Fibroblast of lung (primary cell): ENCODE measurements around the gene AKAP10. TPM values are rescaled to one million over a fixed set of nuclear protein-coding genes. Genes with fewer than 3 reads are reported as not detected.

Source experiments
- DNase-seq, 2 donors: peaks; one replicate each; pipeline versions ENCODE4 v3.0.0 to v3.0.0-alpha.2; 2010; ENCODE audit warnings: low read depth in 2 of 2
- H2AFZ ChIP-seq: 2 replicates; pipeline ENCODE4 v1.5.1; 2012; ENCODE audit warnings: low read length, control low read depth, inconsistent platforms
- H3K27ac ChIP-seq: 2 replicates; pipeline ENCODE4 v1.5.1; 2011; ENCODE audit warnings: low read length, control low read depth; ENCODE audit not compliant: insufficient read depth
- H3K27me3 ChIP-seq: 2 replicates; pipeline ENCODE4 v1.5.1; 2011; ENCODE audit warnings: mild to moderate bottlenecking, low read length; ENCODE audit not compliant: control insufficient read depth, insufficient read depth
- H3K36me3 ChIP-seq: 2 replicates; pipeline ENCODE4 v1.5.1; 2011; ENCODE audit warnings: low read length; ENCODE audit not compliant: control insufficient read depth, insufficient read depth
- H3K4me1 ChIP-seq: 2 replicates; pipeline ENCODE4 v1.5.1; 2011; ENCODE audit warnings: low read length; ENCODE audit not compliant: control insufficient read depth, insufficient read depth; ENCODE audit errors: extremely low read depth
- H3K4me2 ChIP-seq: 2 replicates; pipeline ENCODE4 v1.5.1; 2011; ENCODE audit warnings: low read length, control low read depth; ENCODE audit not compliant: insufficient read depth; ENCODE audit errors: extremely low read depth
- H3K4me3 ChIP-seq, 4 experiments: fragments of 200-600 bp in 1 of 4; sonication (generic) in 1 of 4; replicated peaks in 1 of 4; 2 replicates each; pipeline ENCODE4 v1.5.1; 2011 to 2016; ENCODE audit warnings: low read length in 4 of 4, low read depth in 3 of 4, mild to moderate bottlenecking in 3 of 4, control low read depth in 2 of 4, inconsistent platforms in 1 of 4, mixed read lengths in 1 of 4; ENCODE audit not compliant: insufficient read depth in 1 of 4; ENCODE audit errors: control extremely low read depth in 1 of 4
- H3K79me2 ChIP-seq: 2 replicates; pipeline ENCODE4 v1.5.1; 2012; ENCODE audit warnings: mild to moderate bottlenecking, low read length, inconsistent platforms; ENCODE audit not compliant: control insufficient read depth, insufficient read depth
- H3K9ac ChIP-seq: 2 replicates; pipeline ENCODE4 v1.5.1; 2011; ENCODE audit warnings: mild to moderate bottlenecking, low read length, control low read depth; ENCODE audit not compliant: insufficient read depth
- H3K9me3 ChIP-seq: 2 replicates; pipeline ENCODE4 v1.5.1; 2012; ENCODE audit warnings: low read depth, low read length; ENCODE audit not compliant: control insufficient read depth, insufficient read depth
- H4K20me1 ChIP-seq: 2 replicates; pipeline ENCODE4 v1.5.1; 2011; ENCODE audit warnings: low read length; ENCODE audit not compliant: control insufficient read depth, insufficient read depth; ENCODE audit errors: extremely low read depth
- CTCF ChIP-seq, 2 donors: IDR thresholded peaks in 1 of 2; conservative IDR thresholded peaks in 1 of 2; 1 replicate in 1 of 2; 2 replicates in 1 of 2; pipeline ENCODE4 v1.5.1; 2011 to 2012; ENCODE audit warnings: low read length in 2 of 2, control low read depth in 1 of 2, inconsistent platforms in 1 of 2, low read depth in 1 of 2, mild to moderate bottlenecking in 1 of 2
- EZH2 ChIP-seq: IDR thresholded peaks from 2 replicates; pipeline ENCODE4 v1.5.1; 2012; ENCODE audit warnings: low read length, control low read depth, mild to moderate bottlenecking; ENCODE audit errors: missing control alignments
- polyA plus RNA-seq, 2 donors: library from polyadenylated mRNA; depleted of rRNA in 1 of 2; stranded (reverse) in 1 of 2; unstranded in 1 of 2; fragments of >200 nt; gene quantifications; 2 replicates each; pipeline ENCODE4 v1.2.1, GENCODE V29; 2011 to 2012; ENCODE audit warnings: missing spikeins in 1 of 2
- total RNA-seq: library from RNA; depleted of rRNA; stranded (reverse); fragments of >200 nt; gene quantifications from 2 replicates; pipeline ENCODE4 v1.2.1, GENCODE V29; 2014

AKAP10 gene
- total and polyA plus RNA-seq, 2 donors (not counting 1 experiment from before 2014, with no cell fraction given) = 19.0 to 29.2 TPM

DNA sequence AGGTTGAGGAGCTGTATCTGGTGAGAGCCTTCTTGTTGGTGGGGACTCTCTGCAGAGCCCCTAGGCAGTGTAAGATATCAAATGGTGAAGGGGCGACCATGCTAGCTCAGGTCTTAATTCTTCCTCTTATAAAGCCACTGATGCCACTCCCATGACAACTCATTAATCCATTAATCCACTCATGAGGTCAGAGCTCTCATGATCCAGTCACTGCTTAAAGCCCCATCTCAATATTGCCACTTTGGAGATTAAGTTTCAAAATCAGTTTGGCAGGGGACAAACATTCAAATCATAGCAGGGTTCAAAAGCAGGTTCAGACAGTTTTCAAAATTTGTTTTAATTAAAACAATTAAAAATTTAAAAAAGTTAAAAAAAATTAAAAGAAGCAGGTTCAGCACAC is 18.5 kb upstream of the AKAP10 start:
- Histone ChIP-seq H3K36me3 (no peaks in the 10 kb centered on the region), H4K20me1 (no peaks in the 10 kb centered on the region), H3K4me1 (no peaks in the 10 kb centered on the region), H3K9me3 (no peaks in the 10 kb centered on the region), H3K79me2 (no peaks in the 10 kb centered on the region), H2AFZ (no peak overlapping the region), H3K4me3 (no peak overlapping the region), H3K27me3 (no peaks in the 10 kb centered on the region), H3K9ac (no peak overlapping the region), H3K4me2 (no peak overlapping the region), H3K27ac (no peak overlapping the region)
- DNase-seq = no peak
- TF ChIP-seq CTCF (conservative IDR thresholded peaks at IDR 0.05 in 1 of 2, IDR thresholded peaks at IDR 0.05 in 1 of 2; ENCODE audit: low read depth in 1 of 2, low read length in 2 of 2) = no peak
- no peak for TF ChIP-seq EZH2

DNA sequence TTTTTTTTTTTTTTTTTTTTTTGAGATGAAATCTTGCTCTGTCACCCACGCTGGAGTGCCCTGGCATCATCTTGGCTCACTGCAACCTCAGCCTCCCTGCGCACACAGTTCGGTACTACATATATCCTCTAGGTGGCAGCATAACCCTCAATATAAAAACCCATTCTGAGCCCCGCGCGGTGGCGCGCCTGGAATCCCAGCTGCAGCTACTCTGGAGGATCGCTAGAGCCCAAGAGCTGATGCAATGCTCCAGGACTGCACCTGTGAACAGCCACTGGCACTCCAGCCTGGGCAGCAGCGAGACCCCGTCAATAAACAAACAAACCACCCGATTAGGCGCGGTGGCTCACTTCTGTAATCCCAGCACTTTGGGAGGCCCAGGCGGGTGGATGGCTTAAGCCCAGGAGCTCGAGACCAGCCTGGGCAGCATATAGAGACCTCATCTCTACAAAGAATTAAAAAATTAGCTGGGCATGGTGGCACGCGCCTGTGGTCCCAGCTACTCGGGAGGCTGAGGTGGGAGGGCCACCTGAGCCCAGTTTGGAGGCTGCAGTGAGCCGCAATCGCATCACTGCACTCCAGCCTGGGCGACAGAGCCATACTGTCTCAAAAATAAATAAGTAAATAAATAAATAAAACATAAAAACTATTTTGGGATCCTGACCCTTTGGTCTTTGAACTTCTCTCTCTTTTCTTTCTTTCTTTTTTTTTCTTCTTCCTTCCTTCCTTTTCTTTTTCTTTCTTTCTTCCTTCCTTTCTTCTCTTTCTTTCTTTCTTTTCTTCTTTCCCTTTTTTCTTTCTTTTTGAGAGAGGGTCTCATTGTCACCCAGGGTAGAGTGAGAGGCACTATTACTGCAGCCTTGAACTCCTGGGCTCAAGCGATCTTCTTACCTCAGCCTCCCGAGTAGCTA is 15.4 kb upstream of the AKAP10 start:
- H2AFZ ChIP-seq = no peak overlapping the region
- H3K4me2 ChIP-seq = no peak overlapping the region

More for the DNA sequence above, 15.4 kb upstream of the AKAP10 start:
- no peaks in the 10 kb centered on the region for H3K4me1 ChIP-seq
- TF ChIP-seq EZH2 (no peak), CTCF (conservative IDR thresholded peaks at IDR 0.05 in 1 of 2, IDR thresholded peaks at IDR 0.05 in 1 of 2; ENCODE audit: low read depth in 1 of 2, low read length in 2 of 2) (peak; percentile 53 to 65)
- no peak overlapping the region for H3K9ac ChIP-seq
- no peaks in the 10 kb centered on the region for H3K27me3 ChIP-seq
- peak; percentile 78 to 87 for DNase-seq
- no peaks in the 10 kb centered on the region for H4K20me1 ChIP-seq
- no peak overlapping the region for H3K27ac ChIP-seq
- H3K4me3 ChIP-seq = no peak overlapping the region
- H3K79me2 ChIP-seq = no peaks in the 10 kb centered on the region
- H3K9me3 ChIP-seq = no peaks in the 10 kb centered on the region
- H3K36me3 ChIP-seq = no peaks in the 10 kb centered on the region
